Pancreas (tissue), 10 donors: ENCODE results near the gene PDK3. TPM values are rescaled to one million over a fixed set of nuclear protein-coding genes. Genes with fewer than 3 reads are reported as not detected.

Experiments
- ATAC-seq, 4 donors: fragments of 200-7000 bp; cut with Tn5 transposase; one replicate each; pipeline versions ENCODE4 v1.8.0 to v1.9.1; 2020; ENCODE audit warnings: mild to moderate bottlenecking in 4 of 4, moderate library complexity in 4 of 4
- DNase-seq, 6 donors: peaks; one replicate each; pipeline ENCODE4 v3.0.0-alpha.2; 2020
- FAIRE-seq: peaks from 2 replicates; lab custom pipeline; 2012; peaks lifted over from hg19 to GRCh38; lab: Jason Lieb, UNC
- H3K27ac ChIP-seq, 4 donors: fragments of 200-600 bp; sonication (generic); 1 replicate in 3 of 4; 2 replicates in 1 of 4; pipeline versions ENCODE4 v1.5.0 to v1.8.0; 2020
- H3K27me3 ChIP-seq, 4 donors: fragments of 200-600 bp; one replicate each; pipeline ENCODE4 v1.8.0; 2021
- H3K36me3 ChIP-seq, 3 donors: fragments of 200-600 bp; sonication (generic) in 1 of 3; one replicate each; pipeline versions ENCODE4 v1.5.0 to v1.8.0; 2020 to 2021
- H3K4me1 ChIP-seq, 3 donors: fragments of 200-600 bp; one replicate each; pipeline ENCODE4 v1.8.0; 2021
- H3K4me3 ChIP-seq, 4 donors: fragments of 200-600 bp; sonication (generic) in 2 of 4; one replicate each; pipeline versions ENCODE4 v1.5.0 to v1.8.0; 2020 to 2021
- H3K9me3 ChIP-seq, 4 donors: fragments of 200-600 bp; one replicate each; pipeline ENCODE4 v1.8.0; 2021
- WGBS, 2 donors: extraction: QIAGEN DNeasy Blood & Tissue Kit; methylation state at CpG; one replicate each; pipeline ENCODE4 v1.1.7; 2013; 5-methylcytosine and 5-hydroxymethylcytosine counted together
- intact Hi-C, 3 donors: fragments of 100-400 bp; cut with DNase I; formaldehyde crosslinking; loops; one replicate each; pipeline versions ENCODE4 v1.11.1 to v1.14.2; 2022
- polyA plus RNA-seq, 2 donors: library from polyadenylated mRNA; stranded (reverse); fragments of 200-250 nt; gene quantifications; one replicate each; pipeline ENCODE4 v1.2.3, GENCODE V29; 2013
- total RNA-seq, 6 donors: library from RNA; stranded (reverse); fragmentation: NEBNext Ultra II Directional in 4 of 6; extraction: Animal tissue kit (Norgen Biotek cat#: 25700) in 4 of 6; gene quantifications; one replicate each; pipeline versions ENCODE4 v1.2.1 to v1.2.4, GENCODE V29; 2021 to 2023
- TF ChIP-seq, protein P1 (sequence below), 4 donors: fragments of 200-600 bp; sonication (generic) in 3 of 4; IDR thresholded peaks; one replicate each; pipeline versions ENCODE4 v1.5.0 to v1.8.0; 2021; ENCODE audit warnings: antibody characterized with exemption in 4 of 4
- donor health status: healthy with polysubstance abuse.
- donor health status: DM: no; HTN: no; CAD: no; lungs with moderate emphysema.
- donor health status: DM: no; HTN: no; CAD: no.
- donor health status: control.
- donor health status: control.
- donor health status: Bipolar disorder and iron deficiency.
- donor health status: DM: yes; HTN: yes; CAD: no.
- donor health status: DM: no; HTN: no; CAD: no.
- donor health status: DM: no; HTN: no; CAD: no.
- donor health status: DM: yes; HTN: yes; CAD: no.

Gene PDK3
- total and polyA plus RNA-seq, 8 donors, result 2.4 to 10.1 (median 5.3) TPM

DNA sequence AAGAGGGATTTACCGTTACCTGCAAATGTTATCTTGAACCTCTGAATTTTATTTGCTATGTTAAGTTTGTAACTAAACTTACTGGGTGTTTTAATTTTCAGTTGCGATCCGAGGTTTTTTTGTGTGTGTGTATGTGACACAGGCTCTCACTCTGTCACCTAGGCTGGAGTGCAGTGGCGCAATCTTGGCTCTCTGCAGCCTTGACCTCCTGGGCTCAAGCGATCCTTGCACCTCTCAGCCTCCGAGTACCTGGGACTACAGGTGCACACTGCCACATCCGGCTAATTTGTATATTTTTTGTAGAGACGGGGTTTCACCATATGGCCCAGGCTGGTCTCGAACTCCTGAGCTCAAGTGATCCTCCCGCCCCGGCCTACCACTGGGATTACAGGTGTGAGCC is 18.5 kb downstream of the PDK3 start:
- no peak for DNase-seq
- Histone ChIP-seq H3K27ac (no peak overlapping the region), H3K9me3 (no peaks in the 10 kb centered on the region), H3K4me3 (no peak overlapping the region), H3K27me3 (peaks cover 0 to 1% (median 0%) of the 10 kb centered on the region in 4 donors), H3K36me3 (no peaks in the 10 kb centered on the region), H3K4me1 (no peaks in the 10 kb centered on the region)
- WGBS, 2 donors, result 88 to 94% methylated on average over 11 of the region's 11 CpGs
- TF ChIP-seq, protein P1, sequence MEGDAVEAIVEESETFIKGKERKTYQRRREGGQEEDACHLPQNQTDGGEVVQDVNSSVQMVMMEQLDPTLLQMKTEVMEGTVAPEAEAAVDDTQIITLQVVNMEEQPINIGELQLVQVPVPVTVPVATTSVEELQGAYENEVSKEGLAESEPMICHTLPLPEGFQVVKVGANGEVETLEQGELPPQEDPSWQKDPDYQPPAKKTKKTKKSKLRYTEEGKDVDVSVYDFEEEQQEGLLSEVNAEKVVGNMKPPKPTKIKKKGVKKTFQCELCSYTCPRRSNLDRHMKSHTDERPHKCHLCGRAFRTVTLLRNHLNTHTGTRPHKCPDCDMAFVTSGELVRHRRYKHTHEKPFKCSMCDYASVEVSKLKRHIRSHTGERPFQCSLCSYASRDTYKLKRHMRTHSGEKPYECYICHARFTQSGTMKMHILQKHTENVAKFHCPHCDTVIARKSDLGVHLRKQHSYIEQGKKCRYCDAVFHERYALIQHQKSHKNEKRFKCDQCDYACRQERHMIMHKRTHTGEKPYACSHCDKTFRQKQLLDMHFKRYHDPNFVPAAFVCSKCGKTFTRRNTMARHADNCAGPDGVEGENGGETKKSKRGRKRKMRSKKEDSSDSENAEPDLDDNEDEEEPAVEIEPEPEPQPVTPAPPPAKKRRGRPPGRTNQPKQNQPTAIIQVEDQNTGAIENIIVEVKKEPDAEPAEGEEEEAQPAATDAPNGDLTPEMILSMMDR (IDR thresholded peaks at IDR 0.05), result no peak
- intact Hi-C loops, result no loop called here
- ATAC-seq, result no peak
- no peak for FAIRE-seq

DNA sequence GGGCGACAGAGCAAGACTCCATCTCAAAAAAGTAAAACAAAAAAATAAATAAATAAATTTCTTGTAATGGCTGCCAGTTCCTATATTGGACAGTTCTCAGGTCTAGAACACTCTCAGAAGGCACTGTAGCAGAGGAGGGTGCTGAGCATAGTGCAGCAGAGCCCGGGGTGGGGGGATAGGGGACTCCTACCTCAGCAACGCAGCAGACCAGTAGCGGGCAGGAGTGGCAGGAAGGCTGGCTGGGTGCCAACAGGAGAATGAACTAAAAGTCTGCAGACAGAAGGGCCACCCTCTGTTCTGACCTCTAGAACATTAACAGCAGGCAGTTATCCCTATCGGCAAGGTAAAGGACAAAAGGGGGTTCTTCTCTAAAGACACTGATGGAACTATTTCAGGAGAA is 20.2 kb downstream of the PDK3 start:
- H3K9me3 ChIP-seq, result no peaks in the 10 kb centered on the region
- no peaks in the 10 kb centered on the region for H3K36me3 ChIP-seq
- H3K4me3 ChIP-seq, result no peak overlapping the region
- FAIRE-seq (no peak), DNase-seq (peak in 1 of 6 donors; percentile 54), ATAC-seq (no peak)
- intact Hi-C loops, result no loop called here
- H3K27me3 ChIP-seq, result peaks cover 0 to 2% (median 0%) of the 10 kb centered on the region in 4 donors
- no peak overlapping the region for H3K27ac ChIP-seq
- 84 to 94% methylated on average over 5 of the region's 5 CpGs for WGBS, 2 donors
- no peaks in the 10 kb centered on the region for H3K4me1 ChIP-seq
- TF ChIP-seq, protein P1 (IDR thresholded peaks at IDR 0.05), result no peak

- ATAC-seq, result peak in 1 of 4 donors; percentile 30
- WGBS, 2 donors, result 71 to 77% methylated on average over 10 of the region's 10 CpGs
- H3K27ac ChIP-seq, result no peak overlapping the region
- intact Hi-C loops, result no loop called here
- TF ChIP-seq, protein P1 (IDR thresholded peaks at IDR 0.05), result no peak
- FAIRE-seq, result no peak
- H3K9me3 ChIP-seq, result no peaks in the 10 kb centered on the region
- no peaks in the 10 kb centered on the region for H3K36me3 ChIP-seq
- no peak overlapping the region for H3K4me3 ChIP-seq
- DNase-seq, result no peak
- H3K27me3 ChIP-seq, result peaks cover 0 to 2% (median 0%) of the 10 kb centered on the region in 4 donors
- H3K4me1 ChIP-seq, result no peaks in the 10 kb centered on the region
These were observed 21.0 kb downstream of the PDK3 start for GRCh38 chrX:24485976-24486680.

- TF ChIP-seq, protein P1 (IDR thresholded peaks at IDR 0.05), result no peak
- no peak overlapping the region for H3K27ac ChIP-seq
- WGBS, 2 donors, result 68 to 76% methylated on average over 3 of the region's 3 CpGs
- H3K27me3 ChIP-seq, result peaks cover 0 to 2% (median 0%) of the 10 kb centered on the region in 4 donors
- no peak overlapping the region for H3K4me3 ChIP-seq
- no peaks in the 10 kb centered on the region for H3K36me3 ChIP-seq
- intact Hi-C loops, result no loop called here
- DNase-seq (no peak), FAIRE-seq (no peak), ATAC-seq (no peak)
- H3K9me3 ChIP-seq, result no peaks in the 10 kb centered on the region
- no peaks in the 10 kb centered on the region for H3K4me1 ChIP-seq
These were observed 22.5 kb downstream of the PDK3 start for GRCh38 chrX:24487571-24487970.

DNA sequence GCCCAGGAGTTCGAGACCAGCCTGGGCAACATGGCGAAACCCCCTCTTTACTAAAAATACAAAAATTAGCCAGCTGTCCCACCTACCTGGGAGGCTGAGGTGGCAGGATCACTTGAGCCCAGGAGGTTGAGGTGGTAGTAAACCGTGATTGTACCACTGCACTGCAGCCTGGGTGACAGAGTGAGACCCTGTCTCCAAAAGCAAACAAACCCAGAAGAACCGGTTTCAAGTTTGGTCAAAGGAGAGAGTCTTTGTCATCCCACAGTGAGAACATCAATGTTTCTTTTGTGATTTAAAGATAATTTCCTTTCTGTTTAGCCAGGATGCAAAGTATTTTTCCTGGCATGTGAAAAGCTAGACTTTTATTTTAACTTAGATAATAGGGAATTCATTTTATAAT is 26.7 kb downstream of the PDK3 start:
- no peak overlapping the region for H3K4me3 ChIP-seq
- no peak overlapping the region for H3K27ac ChIP-seq
- peaks cover 0 to 5% (median 3%) of the 10 kb centered on the region in 3 donors for H3K4me1 ChIP-seq
- no peaks in the 10 kb centered on the region for H3K36me3 ChIP-seq
- no peaks in the 10 kb centered on the region for H3K9me3 ChIP-seq
- no peak for DNase-seq
- 61 to 67% methylated on average over 4 of the region's 4 CpGs for WGBS, 2 donors
- intact Hi-C loops, result no loop called here
- TF ChIP-seq, protein P1 (IDR thresholded peaks at IDR 0.05), result no peak
- H3K27me3 ChIP-seq, result peaks cover 0 to 2% (median 0%) of the 10 kb centered on the region in 4 donors
- FAIRE-seq, result no peak
- no peak for ATAC-seq
